HG02571 (cell line): ENCODE results near the gene PSMB2.

Experiments used
- ATAC-seq: cut with Tn5 transposase; IDR thresholded peaks from one replicate; pipeline ENCODE4 v1.9.1; 2021; ENCODE audit warnings: mild to moderate bottlenecking, moderate library complexity; ENCODE audit not compliant: unreplicated experiment

Gene PSMB2

DNA sequence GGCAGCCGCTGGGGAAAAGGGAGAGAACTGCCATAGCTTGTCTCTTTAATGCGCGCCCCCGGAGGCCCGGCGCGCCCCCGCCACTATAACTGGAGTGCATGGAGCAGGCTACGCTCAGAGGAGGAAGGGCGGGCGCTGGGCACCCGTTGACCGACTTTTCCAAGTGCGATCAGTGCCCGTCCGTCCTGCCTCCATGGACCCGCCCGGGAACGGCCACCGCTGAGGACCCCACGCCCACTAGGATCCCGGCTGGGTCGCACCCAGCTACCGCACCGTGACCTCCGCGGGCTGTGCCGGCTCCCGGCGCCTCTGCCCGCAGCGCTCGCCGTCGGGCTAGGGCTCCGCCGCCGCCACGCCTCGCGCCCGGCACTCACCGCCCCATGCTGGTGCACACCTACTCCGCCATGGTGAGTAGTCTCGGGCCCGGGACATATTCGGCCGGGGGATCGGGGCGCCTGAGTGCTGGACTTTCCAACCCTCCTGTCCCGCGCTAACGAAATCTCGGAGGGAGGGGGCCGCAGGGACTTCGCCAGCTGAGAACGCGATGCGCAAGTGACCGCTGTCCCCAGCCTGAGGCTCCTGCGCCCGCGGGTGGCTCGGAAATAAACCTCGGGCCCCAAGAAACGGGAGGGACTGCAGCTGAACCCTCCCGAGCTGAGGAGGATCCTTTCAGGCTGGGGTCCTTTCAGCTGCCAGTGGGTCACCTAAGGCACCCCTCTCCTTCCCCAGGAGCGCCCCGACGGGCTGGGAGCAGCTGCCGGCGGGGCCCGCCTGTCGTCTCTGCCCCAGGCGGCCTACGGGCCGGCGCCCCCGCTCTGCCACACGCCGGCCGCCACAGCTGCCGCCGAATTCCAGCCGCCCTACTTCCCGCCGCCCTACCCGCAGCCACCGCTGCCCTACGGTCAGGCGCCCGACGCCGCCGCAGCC lies 67.9 kb downstream of the PSMB2 start, which contains the start of gene TFAP2E:
Gene TFAP2E (plus strand): TSS at position 117 of the 927 bp plus-strand sequence. CDS start 264 bp downstream, at position 381.
- no peak for ATAC-seq

DNA sequence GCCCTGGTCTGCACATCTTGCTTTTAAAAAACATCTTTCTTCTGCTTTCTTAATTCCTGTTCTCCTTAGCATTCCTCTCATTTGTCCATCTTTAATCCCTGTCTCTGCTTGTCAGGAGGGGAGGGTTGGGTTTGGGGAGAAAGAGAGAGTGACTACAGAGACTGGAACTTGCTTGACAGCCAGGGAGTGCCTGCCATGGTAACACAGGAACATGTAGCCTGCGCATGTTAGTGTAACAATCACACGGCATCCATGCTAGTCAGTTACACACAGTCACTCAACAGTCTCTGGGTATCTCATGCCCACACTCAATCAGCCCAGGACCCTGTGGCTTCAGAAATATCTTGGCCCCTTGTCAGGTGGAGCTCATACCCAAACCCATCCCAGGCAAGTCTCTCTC lies 69.0 kb downstream of the PSMB2 start:
- ATAC-seq: no peak

DNA sequence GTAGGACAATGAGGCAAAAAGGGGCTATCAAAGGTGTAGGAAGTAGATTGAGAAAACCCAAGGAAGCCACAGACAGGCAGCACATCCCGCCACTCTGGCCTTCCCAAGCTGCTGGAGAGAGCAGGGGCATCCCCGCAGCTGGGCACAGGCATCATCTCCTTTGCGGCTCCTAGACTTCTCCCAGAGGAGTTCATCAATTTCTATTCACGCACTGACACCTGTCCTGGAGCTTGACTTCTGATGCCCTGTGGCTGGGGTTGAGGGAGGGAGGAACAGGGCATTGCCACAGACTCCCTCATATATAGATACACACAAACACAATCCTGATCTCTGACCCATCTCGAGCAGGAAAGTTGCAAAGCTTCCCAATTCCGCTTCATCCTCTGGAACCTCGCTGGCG lies 70.1 kb downstream of the PSMB2 start:
- no peak for ATAC-seq

DNA sequence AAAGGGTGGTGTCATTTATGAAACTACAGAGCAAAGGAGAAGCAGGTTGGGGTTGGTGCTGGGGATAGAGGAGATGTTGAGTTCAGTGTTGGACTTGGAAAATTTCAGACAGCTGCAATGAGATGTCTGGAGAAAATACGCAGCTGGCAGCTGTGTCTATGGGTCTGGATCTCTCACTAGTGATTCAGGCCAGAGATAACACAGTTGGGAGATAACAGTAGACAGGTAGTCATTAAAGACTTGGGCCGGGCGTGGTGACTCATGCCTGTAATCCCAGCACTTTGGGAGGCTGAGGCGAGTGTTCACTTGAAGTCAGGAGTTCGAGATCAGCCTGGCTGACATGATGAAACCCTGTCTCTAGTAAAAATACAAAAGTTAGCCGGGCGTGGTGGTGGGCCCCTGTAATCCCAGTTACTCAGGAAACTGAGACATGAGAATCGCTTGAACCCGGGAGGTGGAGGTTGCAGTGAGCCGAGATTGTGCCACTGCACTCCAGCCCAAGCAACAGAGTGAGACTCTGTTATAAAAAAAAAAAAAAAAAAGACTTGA lies 70.7 kb downstream of the PSMB2 start:
- ATAC-seq: no peak

- ATAC-seq: no peak
Observed at GRCh38 chr1:35569936-35570335, 71.4 kb downstream of the PSMB2 start.

- ATAC-seq: no peak
Observed at GRCh38 chr1:35568975-35569395, 72.3 kb downstream of the PSMB2 start.

DNA sequence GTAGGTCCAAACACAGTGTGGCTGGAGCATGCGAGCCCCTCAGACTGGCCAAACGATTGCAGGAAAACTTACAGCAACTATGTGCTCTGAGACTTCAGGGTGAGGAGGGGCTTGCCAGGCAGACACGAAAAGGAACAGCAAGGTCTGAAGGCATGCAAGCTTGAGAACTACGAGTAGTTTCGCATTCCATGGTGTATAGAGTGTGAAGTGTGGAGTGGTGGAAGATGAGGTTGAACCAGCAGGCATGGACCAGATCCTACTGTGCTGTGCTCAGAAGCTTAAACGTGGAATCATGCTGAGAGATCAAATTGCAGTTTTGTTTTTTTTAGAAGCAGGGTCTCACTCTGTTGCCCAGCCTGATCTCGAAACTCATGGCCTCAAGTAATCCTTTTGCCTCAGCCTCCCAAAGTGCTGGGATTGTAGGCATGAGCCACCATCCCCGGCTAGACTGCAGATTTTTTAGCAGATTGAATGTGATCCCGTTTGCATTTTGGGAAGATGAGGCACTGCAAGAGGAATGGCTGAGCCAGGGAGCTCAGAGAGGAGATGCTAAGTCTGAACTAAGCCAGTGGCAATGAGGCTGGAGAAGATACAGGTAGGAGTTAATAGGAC lies 73.3 kb downstream of the PSMB2 start:
- no peak for ATAC-seq

DNA sequence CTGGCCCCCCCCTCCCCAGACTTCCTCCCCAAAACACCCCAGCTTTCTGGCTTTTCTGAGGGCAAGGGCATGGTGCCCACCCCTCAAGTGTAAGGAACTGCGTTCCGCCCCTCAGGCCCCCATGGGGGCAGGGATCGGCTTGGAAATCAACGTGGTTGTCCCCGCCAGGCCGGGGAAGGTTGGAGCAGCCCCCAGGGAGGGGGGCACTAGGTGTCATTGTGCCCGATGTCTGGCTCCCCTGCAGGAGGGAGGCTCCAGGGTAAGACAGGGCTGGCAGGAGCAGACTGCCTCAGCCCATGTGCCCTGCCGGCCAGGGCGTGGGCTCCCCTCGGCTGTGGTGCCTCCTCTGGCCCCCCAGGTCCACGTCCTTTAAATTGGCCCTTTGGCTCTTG lies 75.6 kb downstream of the PSMB2 start:
- no peak for ATAC-seq

DNA sequence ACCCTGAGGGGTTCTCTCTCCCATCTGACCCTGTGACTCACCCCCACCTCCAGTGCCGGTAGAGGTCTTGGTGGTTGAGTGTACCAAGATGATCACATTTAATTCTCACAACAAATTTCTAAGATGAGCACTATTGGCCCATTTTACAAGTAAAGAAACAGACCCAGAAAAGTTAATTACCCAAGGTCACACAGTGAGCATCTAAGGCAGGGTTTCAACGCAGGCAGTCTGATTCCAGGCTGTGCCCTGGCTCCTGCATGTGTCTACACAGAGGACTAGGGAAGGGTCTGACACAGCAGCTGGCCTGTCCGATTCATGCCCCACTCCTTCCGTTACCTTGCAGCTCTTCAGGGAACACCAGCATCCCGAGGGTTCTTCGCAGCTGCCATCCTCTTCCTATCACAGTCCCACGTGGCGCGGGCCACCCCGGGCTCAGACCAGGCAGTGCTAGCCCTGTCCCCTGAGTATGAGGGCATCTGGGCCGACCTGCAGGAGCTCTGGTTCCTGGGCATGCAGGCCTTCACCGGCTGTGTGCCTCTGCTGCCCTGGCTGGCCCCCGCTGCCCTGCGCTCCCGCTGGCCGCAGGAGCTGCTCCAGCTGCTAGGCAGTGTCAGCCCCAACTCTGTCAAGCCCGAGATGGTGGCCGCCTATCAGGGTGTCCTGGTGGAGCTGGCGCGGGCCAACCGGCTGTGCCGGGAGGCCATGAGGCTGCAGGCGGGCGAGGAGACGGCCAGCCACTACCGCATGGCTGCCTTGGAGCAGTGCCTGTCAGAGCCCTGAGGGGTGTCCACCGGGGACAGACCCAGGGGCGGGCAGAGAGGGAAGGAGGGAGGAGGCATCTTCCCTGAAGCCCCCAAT lies 76.2 kb downstream of the PSMB2 start:
- ATAC-seq: no peak

DNA sequence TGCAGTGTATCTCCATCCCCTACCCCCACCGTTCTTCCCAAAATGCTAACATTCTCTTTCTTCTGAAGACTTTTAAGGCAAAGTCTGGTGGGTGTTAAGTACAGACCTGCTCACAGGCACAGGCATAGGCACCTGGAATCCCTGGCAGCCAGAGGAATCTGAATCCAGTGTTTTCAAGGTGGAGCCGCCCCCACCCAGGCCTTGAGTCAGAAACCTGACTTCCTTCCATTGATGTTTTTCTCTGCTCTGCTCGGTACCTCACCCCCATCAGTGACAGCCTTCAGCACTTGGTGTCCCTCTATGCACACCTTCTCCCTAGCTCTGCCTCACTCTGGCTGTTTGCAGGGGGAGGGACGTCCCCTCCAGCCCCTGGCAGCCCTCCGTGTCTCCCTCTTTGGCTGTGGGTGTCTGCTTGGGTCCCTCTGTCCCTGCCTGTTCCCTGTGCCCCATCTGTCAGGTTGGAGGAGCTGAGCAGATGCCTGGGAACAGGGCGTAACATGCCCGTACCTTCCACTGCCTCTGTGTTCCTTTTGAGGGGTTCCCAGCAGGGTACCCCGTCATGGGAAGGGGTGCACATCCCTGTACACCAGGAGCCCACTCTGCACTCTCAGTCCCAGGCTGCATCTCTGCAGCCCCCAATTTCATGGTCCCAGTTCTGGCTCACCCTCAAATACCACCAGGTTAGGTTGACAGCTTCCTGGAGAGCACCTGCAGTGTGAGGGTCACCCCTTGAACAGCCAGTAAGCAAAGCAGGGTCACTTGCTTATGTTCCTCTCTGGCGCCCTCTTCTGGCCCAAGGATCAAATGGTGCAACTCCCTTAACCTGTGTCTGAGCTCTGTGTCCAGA lies 77.1 kb downstream of the PSMB2 start:
- ATAC-seq: no peak

DNA sequence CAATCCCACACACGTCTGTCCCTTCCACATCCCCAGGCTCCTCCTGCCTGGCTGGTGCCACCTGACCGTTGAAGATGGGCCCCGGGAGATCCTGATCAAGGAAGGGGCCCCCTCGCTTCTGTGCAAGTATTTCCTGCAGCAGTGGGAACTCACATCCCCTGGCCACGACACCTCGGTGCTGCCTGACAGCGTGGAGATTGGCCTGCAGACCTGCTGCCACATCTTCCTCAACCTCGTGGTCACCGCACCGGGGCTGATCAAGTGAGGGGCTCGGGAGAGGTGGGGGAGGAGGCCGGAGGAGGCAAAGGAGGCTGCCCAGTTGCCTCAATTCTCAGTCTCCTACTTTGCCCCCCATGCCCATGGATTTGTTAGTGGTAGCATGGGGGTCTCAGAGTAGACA lies 78.2 kb downstream of the PSMB2 start:
- no peak for ATAC-seq

DNA sequence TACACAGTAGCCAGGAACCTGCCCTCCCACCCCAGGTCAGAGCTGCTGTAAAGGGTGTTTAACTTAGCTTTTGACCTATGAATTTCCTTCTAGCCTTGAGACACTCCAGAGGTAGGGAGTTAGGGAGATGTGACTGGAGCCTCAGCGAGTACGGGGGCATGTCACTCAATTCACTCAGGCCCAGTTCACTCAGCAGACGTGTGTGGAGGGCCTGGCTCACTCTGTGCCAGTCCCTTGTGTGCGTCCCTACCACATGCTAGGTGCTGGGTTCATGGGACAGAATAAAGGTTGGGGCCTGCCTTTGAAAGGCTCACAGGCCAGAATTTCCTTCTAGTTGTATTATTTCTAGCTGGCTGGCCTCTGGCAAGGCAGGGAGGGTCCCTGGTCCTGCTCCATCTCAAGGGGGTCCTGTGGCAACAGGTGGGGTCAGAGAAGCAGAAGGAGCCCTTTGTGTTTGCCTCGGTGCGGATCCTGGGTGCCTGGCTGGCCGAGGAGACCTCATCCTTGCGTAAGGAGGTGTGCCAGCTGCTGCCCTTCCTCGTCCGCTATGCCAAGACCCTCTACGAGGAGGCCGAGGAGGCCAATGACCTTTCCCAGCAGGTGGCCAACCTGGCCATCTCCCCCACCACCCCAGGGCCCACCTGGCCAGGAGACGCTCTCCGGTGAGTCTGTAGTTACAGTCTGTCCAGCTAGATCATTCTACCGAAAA lies 79.2 kb downstream of the PSMB2 start:
- ATAC-seq: no peak

DNA sequence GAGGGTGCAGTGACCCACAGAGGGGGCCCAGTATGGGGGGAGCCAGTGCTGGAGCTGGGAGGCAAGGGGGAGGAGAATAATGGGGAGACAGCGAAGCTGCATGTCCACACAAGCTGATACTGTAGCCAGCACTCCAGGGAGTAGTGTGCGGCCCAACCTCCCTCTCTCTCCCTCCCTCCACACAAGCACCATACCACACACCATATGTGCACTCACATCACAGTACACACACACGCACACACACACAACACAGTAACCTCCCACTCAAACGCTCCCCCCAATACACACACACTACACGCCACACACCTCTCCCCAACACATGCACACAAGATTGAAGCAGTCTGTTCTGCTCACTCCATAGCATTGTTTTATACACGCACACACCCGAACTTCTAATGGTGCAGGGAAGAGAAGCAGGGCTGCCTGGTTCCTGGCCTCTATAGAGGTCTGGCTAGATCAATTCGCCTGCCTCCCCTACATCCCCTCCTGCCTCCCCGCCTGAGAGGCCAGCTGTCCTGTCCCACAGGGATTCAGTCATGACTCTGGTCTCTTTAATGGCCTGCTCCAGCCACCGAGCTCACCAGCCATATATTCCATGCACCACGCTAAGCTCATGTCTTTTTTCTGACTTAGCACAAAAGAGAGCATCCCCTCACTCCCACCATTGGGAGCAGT lies 79.9 kb downstream of the PSMB2 start:
- ATAC-seq: no peak

- no peak for ATAC-seq
Observed at GRCh38 chr1:35560256-35561225, 80.8 kb downstream of the PSMB2 start.

DNA sequence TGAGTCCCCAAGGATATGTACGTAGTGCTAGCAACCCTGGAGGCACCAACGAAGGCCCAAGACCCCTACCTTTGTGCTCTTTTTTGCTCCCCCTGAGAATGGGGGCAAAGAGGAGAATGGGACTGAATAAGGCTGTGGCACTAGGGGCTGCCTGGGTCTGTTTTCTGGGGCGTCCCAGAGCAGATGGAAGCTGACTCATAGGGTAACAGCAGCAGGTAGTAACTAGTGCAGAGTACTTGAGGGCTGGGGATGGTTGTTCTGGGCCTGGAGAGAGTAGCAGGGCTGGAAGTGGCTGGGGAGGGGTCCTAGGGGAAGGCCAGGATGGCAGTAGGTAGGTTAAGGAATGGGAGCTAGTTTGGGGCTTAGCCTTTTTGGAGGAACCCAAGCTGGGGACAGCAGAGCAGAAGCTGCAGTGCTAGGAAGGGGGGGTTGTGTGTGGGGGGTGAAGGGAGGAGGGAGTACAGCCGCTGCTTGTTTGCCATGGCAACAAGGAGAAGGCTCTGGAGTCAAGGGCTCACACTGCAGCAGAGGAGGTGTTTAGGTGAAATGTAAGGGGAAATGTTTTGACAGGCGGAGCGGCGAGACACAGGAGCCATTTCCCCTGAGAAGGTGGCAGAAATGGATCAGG lies 81.9 kb downstream of the PSMB2 start:
- ATAC-seq: no peak

- no peak for ATAC-seq
Observed at GRCh38 chr1:35558374-35559316, 82.7 kb downstream of the PSMB2 start.
